ENCODE data around the gene NSD2.

GRCh38 chr4:1948232-1948631, 77.0 kb downstream of the NSD2 start:
- TF ChIP-seq CTCF (tag by site-specific recombination; IDR thresholded peaks at IDR 0.05) (no peak), ZNF350 (tag by site-specific recombination; IDR thresholded peaks at IDR 0.05) (no peak), SETDB1 (IDR thresholded peaks at IDR 0.05; ENCODE audit: insufficient read length, low read length) (no peak), ZNF76 (tag by site-specific recombination; IDR thresholded peaks at IDR 0.05; ENCODE audit: borderline replicate concordance, low read depth) (no peak)
